GM21390 (cell line): ENCODE results near the gene ICAM4.
"Not testable (repeated sequence)": the region's sequence is repeated elsewhere in the genome, so short reads cannot be mapped to it uniquely, and the experiment has no call there.

Source experiments
- ATAC-seq: cut with Tn5 transposase; IDR thresholded peaks from one replicate; pipeline ENCODE4 v1.9.1; 2021; ENCODE audit not compliant: unreplicated experiment

ICAM4 gene

DNA sequence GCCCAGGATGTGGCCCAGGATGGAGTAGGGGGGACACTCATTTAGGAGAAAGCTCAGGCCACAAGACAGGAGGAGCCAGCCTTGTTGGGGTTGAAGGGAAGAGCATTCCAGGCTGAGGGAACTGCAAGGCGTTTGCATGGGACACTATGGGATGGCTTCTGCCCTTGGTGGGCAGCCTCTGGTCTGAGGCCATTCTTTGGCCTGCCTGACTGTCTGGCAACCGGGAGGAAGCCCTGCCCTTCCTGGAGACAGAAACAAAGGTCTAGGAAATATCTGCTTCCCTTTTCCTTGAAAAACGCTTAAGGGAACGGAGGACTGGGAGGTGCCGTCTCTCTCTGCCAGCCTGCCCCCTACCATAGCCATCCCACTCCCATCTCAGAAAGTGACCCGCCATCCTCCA is 18.7 kb upstream of the ICAM4 start:
- ATAC-seq: no peak

DNA sequence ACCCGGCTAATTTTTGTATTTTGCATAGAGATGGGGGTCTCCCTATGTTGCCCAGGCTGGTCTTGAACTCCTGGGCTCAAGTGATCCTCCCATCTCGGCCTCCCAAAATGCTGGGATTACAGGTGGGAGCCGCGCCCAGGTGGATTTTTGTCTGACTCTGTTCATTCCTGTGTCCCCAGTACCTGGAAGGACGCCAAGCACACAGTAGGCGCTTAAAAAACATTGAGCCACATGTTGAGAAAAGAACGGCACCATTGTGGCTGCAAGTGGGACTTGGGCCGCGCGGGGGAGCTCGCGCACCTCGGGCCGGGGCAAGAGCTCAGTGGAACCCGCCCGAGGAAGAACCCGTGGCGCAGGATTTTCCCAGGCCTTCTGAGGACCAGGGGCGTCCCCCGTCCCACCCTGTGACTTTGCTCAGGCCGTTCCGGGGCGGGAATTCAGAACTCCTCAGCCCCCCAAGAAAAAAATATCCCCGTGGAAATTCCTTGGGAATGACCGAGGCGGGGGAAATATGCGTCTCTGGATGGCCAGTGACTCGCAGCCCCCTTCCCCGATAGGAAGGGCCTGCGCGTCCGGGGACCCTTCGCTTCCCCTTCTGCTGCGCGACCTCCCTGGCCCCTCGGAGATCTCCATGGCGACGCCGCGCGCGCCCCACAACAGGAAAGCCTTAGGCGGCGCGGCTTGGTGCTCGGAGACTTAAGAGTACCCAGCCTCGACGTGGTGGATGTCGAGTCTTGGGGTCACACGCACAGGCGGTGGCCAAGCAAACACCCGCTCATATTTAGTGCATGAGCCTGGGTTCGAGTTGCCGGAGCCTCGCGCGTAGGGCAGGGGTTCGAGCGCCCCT is 17.2 kb upstream of the ICAM4 start:
- ATAC-seq: no peak

DNA sequence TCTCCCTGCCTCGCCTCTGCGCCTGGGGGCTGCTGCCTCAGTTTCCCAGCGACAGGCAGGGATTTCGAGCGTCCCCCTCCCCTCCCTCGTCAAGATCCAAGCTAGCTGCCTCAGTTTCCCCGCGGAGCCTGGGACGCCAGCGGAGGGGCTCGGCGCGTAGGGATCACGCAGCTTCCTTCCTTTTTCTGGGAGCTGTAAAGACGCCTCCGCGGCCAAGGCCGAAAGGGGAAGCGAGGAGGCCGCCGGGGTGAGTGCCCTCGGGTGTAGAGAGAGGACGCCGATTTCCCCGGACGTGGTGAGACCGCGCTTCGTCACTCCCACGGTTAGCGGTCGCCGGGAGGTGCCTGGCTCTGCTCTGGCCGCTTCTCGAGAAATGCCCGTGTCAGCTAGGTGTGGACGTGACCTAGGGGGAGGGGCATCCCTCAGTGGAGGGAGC is 16.6 kb upstream of the ICAM4 start:
- ATAC-seq: no peak

DNA sequence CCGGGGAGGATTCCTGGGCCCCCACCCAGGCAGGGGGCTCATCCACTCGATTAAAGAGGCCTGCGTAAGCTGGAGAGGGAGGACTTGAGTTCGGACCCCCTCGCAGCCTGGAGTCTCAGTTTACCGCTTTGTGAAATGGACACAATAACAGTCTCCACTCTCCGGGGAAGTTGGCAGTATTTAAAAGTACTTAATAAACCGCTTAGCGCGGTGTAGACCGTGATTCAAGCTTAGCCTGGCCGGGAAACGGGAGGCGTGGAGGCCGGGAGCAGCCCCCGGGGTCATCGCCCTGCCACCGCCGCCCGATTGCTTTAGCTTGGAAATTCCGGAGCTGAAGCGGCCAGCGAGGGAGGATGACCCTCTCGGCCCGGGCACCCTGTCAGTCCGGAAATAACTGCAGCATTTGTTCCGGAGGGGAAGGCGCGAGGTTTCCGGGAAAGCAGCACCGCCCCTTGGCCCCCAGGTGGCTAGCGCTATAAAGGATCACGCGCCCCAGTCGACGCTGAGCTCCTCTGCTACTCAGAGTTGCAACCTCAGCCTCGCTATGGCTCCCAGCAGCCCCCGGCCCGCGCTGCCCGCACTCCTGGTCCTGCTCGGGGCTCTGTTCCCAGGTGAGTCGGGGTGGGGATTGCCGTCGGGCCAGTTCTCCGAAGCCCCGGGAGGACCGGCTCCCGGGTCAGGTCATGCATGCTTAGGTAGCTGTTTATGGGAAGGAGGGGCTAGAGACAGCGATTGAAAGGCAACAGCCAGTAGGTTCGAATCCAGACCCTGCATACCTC is 15.9 kb upstream of the ICAM4 start, which contains the start of gene ICAM1:
Gene ICAM1, plus strand, starts transcription at position 505 of the 779 bp plus-strand sequence. Its CDS starts 40 bp downstream, at position 545.
- ATAC-seq: peak; percentile 49

DNA sequence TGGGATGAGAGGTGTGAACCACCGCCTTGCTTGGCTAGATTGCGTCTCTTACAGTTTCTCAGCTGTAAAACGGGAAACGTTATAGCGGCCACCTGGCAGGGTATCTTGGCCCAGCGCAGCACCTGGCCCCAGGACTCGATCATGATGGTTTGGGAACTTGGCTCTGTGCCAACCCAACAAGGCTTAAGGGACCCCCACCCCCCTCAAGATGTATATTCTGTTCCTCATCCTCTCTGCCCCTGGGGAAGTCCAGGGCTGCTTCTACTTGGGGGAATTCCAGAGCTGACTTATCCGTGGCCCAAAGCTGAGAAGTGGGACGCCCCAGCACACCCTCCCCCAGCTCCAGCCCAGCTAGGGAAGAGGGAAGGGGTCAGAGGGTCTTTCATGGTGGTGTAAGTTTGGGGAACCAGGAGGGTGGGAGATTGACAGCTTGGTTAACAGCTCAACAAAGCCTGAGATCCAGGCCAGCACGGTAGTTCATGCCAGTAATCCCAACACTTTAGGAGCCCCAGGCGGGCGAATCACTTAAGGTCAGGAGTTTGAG is 15.1 kb upstream of the ICAM4 start:
- ATAC-seq: peak; percentile 24

DNA sequence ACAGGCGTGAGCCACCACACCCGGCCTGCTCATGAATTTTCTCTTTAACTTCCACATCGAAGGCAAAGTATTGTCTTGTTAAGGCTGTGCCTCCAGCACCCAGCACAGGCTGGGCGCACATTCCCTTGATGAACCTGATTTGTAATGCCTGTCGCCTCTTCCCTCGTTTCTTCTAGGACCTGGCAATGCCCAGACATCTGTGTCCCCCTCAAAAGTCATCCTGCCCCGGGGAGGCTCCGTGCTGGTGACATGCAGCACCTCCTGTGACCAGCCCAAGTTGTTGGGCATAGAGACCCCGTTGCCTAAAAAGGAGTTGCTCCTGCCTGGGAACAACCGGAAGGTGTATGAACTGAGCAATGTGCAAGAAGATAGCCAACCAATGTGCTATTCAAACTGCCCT is 12.2 kb upstream of the ICAM4 start:
- no peak for ATAC-seq

DNA sequence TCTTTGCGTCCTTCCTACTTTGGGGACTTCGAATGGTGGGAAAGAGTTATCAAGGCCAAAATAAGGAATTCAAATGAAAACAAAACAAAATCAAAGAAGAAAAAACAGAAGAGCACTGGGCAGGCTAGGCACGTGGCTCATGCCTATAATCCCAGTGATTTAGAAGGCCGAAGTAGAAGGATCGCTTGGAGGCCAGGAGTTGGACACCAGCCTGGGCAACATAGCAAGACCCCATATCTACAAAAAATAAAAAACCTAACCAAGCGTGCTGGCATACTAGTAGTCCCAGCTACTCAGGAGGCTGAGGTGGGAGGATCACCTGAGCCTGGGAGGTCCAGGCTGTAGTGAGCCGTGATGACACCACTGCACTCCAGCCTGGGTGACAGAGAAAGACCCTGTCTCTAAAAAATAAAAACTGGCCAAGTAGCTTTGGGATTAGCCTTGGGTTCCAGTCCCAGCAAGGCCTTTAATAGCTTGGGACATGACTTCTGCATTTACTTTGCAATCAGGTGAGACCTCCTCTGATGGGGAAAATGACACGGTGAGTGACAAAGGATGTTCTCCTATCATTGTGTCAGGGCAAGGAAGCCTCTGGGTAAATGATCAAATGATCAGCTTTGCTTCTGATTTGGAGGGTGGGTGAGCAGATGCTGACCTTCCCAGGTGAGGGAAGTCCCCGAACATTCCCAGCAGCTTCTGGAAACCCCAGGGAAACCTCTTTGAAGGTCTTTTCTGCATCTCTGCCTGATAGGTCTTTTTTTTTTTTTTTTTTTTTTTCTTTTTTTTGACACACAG is 8.8 kb upstream of the ICAM4 start:
- no peak for ATAC-seq

DNA sequence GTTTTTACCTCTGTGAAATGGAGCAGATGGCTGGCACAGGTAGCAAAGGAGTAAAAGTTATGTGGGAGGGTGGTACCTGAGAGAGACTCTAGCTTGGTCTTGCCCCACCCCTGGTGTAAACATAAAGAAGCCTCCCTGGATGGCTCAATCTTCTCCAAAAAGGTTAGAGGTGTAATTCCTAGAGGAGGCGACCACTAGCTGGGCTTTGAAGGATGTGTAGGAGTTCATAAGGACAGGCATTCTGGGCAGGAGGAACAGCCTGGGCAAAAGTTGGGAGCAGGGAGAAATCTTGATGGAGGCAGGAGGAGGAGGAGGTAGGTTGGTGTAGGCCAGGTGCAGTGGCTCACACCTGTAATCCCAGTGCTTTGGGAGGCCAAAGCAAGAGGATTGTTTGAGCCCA is 7.8 kb upstream of the ICAM4 start:
- ATAC-seq: no peak

DNA sequence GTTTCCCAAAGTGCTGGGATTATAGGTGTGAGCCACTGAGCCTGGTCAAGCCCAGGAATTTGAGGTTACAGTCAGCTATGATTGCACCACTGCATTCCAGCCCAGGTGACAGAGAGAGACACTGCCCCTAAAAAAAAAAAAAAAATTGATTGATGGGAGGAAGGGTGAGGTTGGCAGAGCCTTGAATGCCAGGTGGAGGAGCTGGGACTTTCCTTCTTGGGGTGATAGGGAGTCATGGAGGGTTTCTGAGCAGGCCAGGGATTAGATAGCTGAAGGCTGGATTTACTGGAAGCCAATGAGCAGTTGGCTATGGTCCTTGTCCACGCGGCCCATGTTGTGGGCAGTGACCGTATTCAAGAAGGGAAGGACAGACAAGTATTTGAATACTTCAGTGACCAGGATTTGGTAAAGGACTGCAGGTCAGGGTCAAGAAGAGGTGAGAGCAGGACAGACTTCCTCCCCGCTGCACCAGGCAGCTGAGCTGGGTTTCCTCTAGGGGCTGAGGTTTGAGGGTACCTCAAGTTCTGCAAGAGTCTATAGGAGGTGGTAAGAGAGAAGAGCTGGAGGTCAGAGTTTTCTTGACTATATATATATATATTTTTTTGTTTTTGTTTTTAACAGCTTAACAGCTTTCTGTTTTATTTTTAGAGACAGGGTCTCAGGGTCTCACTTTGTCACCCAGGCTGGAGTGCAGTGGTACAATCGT is 6.9 kb upstream of the ICAM4 start:
- no peak for ATAC-seq

DNA sequence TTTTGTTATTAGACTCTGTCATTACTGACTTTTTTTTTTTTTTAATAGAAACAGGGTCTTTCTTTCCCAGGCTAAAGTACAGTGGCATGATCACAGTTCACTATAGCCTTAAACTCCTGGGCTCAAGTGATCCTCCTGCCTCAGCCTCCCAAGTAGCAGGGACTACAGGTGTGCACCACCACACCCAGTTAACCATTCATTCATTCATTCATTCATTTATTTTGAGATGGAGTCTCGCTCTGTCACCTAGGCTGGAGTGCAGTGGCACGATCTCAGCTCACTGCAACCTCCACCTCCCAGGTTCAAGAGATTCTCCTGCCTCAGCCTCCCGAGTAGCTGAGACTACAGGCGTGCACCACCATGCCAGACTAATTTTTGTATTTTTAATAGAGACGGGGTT is 4.7 kb upstream of the ICAM4 start:
- not testable (repeated sequence) for ATAC-seq

DNA sequence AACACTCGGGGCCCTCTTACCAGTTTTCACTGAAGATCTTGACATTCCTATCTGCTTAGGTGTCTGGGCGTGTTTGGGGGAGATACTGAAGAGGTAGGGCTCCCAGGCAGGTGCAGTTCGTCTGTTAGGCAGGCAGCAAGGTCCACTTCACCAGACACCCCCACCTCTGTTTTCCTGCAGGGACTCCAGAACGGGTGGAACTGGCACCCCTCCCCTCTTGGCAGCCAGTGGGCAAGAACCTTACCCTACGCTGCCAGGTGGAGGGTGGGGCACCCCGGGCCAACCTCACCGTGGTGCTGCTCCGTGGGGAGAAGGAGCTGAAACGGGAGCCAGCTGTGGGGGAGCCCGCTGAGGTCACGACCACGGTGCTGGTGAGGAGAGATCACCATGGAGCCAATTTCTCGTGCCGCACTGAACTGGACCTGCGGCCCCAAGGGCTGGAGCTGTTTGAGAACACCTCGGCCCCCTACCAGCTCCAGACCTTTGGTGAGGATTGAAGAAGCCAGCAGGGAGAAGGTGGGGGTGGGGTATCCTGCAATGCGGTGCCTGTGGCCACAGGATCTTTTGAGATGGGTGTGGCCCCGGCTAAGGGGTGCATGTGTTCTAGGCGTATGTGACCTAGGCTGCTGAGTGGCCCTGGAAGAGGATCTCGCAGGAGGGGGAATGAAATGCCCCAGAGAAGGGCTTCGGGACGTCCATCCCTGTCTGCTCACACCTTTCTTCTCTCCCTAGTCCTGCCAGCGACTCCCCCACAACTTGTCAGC is 3.3 kb upstream of the ICAM4 start:
- ATAC-seq: no peak

DNA sequence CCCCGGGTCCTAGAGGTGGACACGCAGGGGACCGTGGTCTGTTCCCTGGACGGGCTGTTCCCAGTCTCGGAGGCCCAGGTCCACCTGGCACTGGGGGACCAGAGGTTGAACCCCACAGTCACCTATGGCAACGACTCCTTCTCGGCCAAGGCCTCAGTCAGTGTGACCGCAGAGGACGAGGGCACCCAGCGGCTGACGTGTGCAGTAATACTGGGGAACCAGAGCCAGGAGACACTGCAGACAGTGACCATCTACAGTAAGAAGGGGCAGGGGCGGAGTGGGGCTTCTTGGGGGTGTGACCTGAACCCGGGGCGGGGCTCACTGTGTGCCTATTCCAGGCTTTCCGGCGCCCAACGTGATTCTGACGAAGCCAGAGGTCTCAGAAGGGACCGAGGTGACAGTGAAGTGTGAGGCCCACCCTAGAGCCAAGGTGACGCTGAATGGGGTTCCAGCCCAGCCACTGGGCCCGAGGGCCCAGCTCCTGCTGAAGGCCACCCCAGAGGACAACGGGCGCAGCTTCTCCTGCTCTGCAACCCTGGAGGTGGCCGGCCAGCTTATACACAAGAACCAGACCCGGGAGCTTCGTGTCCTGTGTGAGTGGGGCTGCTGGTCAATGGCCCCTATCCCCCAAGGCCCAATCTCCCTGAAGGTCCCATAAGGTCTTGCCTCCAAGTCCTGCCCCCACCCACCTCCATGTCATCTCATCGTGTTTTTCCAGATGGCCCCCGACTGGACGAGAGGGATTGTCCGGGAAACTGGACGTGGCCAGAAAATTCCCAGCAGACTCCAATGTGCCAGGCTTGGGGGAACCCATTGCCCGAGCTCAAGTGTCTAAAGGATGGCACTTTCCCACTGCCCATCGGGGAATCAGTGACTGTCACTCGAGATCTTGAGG is 2.4 kb upstream of the ICAM4 start:
- ATAC-seq: no peak

DNA sequence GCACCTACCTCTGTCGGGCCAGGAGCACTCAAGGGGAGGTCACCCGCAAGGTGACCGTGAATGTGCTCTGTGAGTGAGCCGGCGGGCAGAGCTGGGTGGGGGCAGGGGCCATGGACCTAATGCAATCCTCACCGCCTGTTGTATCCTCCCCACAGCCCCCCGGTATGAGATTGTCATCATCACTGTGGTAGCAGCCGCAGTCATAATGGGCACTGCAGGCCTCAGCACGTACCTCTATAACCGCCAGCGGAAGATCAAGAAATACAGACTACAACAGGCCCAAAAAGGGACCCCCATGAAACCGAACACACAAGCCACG is 1.8 kb upstream of the ICAM4 start:
- no peak for ATAC-seq

DNA sequence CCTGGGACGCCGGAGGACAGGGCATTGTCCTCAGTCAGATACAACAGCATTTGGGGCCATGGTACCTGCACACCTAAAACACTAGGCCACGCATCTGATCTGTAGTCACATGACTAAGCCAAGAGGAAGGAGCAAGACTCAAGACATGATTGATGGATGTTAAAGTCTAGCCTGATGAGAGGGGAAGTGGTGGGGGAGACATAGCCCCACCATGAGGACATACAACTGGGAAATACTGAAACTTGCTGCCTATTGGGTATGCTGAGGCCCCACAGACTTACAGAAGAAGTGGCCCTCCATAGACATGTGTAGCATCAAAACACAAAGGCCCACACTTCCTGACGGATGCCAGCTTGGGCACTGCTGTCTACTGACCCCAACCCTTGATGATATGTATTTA is 1.4 kb upstream of the ICAM4 start:
- ATAC-seq: no peak

DNA sequence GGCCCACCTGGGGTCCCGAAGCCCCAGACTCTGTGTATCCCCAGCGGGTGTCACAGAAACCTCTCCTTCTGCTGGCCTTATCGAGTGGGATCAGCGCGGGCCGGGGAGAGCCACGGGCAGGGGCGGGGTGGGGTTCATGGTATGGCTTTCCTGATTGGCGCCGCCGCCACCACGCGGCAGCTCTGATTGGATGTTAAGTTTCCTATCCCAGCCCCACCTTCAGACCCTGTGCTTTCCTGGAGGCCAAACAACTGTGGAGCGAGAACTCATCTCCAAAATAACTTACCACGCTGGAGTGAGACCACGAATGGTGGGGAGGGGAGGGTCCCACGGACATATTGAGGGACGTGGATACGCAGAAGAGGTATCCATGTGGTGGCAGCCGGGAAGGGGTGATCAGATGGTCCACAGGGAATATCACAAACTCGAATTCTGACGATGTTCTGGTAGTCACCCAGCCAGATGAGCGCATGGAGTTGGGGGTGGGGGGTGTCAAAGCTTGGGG is 2.0 kb downstream of the ICAM4 start:
- no peak for ATAC-seq

DNA sequence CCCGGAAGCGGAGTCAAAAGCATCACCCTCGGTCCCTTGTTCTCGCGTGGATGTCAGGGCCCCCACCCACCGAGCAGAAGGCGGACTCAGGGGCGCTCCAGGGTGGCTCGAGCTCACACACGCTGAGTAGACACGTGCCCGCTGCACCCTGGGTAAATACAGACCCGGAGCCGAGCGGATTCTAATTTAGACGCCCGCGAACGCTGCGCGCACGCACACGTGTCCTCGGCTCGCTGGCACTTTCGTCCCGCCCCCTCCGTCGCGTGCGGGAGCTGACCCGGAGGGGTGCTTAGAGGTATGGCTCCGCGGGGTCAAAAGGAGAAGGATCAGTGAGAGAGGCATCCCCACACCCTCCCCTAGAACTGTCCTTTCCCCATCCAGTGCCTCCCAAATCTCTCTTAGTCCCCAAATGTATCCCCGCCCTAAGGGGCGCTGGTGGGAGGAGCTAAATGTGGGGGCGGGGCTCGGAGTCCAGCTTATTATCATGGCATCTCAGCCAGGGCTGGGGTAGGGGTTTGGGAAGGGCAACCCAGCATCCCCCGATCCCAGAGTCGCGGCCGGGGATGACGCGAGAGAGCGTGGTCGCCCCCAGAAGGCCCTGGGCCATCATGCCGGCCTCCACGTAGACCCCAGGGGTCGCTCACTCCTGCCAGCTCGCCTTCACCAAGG is 2.5 kb downstream of the ICAM4 start:
- no peak for ATAC-seq

DNA sequence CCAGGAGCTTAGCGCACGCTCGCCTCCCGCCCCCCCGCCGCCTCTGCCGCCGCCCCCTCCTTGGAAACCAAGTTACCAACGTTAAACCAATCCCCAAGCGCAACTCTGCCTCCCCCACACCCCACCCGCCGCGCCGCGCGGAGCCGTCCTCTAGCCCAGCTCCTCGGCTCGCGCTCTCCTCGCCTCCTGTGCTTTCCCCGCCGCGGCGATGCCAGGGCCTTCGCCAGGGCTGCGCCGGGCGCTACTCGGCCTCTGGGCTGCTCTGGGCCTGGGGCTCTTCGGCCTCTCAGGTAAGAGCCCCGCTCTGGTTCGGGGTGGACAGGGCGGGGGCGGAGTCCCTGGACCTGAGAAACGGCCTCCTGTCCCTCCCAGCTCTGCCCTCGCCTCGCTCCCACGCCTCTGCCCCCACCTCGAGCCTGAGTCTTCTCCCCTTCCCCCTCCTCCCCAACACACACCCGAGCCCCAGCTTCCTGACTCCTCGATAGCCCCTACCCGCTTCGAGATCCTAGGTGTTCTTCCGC is 3.1 kb downstream of the ICAM4 start, which contains the start of gene ICAM5:
Gene ICAM5, plus strand, starts transcription at position 117 of the 521 bp plus-strand sequence. Its CDS starts 92 bp downstream, at position 209.
- ATAC-seq: no peak
